ENCODE results near the gene FGF12. TPM values are rescaled to one million over a fixed set of nuclear protein-coding genes. Genes with fewer than 3 reads are reported as not detected.

FGF12 gene
- total and polyA plus RNA-seq, 7 experiments from 2014 or later, result not detected

GRCh38 chr3:192255839-192256238 lies 471.5 kb downstream of the FGF12 start:
- intact Hi-C loops (cut with micrococcal nuclease), result no loop called here
- Mint-ChIP-seq H3K27me3 (peaks cover 0 to 2% (median 0%) of the 10 kb centered on the region in 5 donors), H3K9me3 (peaks cover 0 to 7% (median 0%) of the 10 kb centered on the region in 11 donors), H3K4me3 (no peak overlapping the region), H3K36me3 (no peaks in the 10 kb centered on the region), H3K4me1 (no peaks in the 10 kb centered on the region), H3K27ac (no peak overlapping the region)
- H3K4me3 ChIP-seq (ENCODE audit: low read length), result no peak overlapping the region
- no peaks in the 10 kb centered on the region for H3K36me3 ChIP-seq (ENCODE audit: control insufficient read depth in 2 of 3, insufficient read depth in 3 of 3, low read length in 3 of 3)
- no peak overlapping the region for H3K27ac ChIP-seq (ENCODE audit: low read depth, low read length)
- ATAC-seq (no peak), DNase-seq (no peak)
- H3K27me3 ChIP-seq (ENCODE audit: control insufficient read depth in 2 of 2, insufficient read depth in 2 of 2, low read length in 2 of 2), result no peaks in the 10 kb centered on the region
- ChIA-PET CTCF (no interaction called here), POLR2A (no interaction called here)
- no peaks in the 10 kb centered on the region for H3K9me3 ChIP-seq (ENCODE audit: control insufficient read depth in 2 of 3, low read length in 3 of 3)
- no peaks in the 10 kb centered on the region for H3K4me1 ChIP-seq (ENCODE audit: control insufficient read depth in 2 of 2, insufficient read depth in 2 of 2, low read length in 2 of 2)

- Mint-ChIP-seq H3K27me3 (peaks cover 0 to 2% (median 0%) of the 10 kb centered on the region in 5 donors), H3K36me3 (no peaks in the 10 kb centered on the region), H3K27ac (no peak overlapping the region), H3K4me1 (no peaks in the 10 kb centered on the region), H3K9me3 (peaks cover 0 to 7% (median 0%) of the 10 kb centered on the region in 11 donors), H3K4me3 (no peak overlapping the region)
- Histone ChIP-seq H3K27ac (ENCODE audit: low read depth, low read length) (no peak overlapping the region), H3K4me1 (ENCODE audit: control insufficient read depth in 2 of 2, insufficient read depth in 2 of 2, low read length in 2 of 2) (no peaks in the 10 kb centered on the region), H3K9me3 (ENCODE audit: control insufficient read depth in 2 of 3, low read length in 3 of 3) (no peaks in the 10 kb centered on the region), H3K4me3 (ENCODE audit: low read length) (no peak overlapping the region), H3K27me3 (ENCODE audit: control insufficient read depth in 2 of 2, insufficient read depth in 2 of 2, low read length in 2 of 2) (no peaks in the 10 kb centered on the region), H3K36me3 (ENCODE audit: control insufficient read depth in 2 of 3, insufficient read depth in 3 of 3, low read length in 3 of 3) (no peaks in the 10 kb centered on the region)
- ATAC-seq (no peak), DNase-seq (no peak)
- intact Hi-C loops (cut with micrococcal nuclease), result no loop called here
- CTCF ChIA-PET, result no interaction called here
- POLR2A ChIA-PET, result no interaction called here
Measured at GRCh38 chr3:192253138-192253887, 474.0 kb downstream of the FGF12 start.

- H3K27me3 ChIP-seq (ENCODE audit: control insufficient read depth in 2 of 2, insufficient read depth in 2 of 2, low read length in 2 of 2), result no peaks in the 10 kb centered on the region
- no peaks in the 10 kb centered on the region for H3K9me3 ChIP-seq (ENCODE audit: control insufficient read depth in 2 of 3, low read length in 3 of 3)
- POLR2A ChIA-PET, result no interaction called here
- DNase-seq (no peak), ATAC-seq (no peak)
- Mint-ChIP-seq H3K9me3 (peaks cover 0 to 5% (median 0%) of the 10 kb centered on the region in 11 donors), H3K4me3 (no peak overlapping the region), H3K4me1 (no peaks in the 10 kb centered on the region), H3K36me3 (no peaks in the 10 kb centered on the region), H3K27me3 (peaks cover 0 to 2% (median 0%) of the 10 kb centered on the region in 5 donors), H3K27ac (no peak overlapping the region)
- no peak overlapping the region for H3K27ac ChIP-seq (ENCODE audit: low read depth, low read length)
- no peaks in the 10 kb centered on the region for H3K4me1 ChIP-seq (ENCODE audit: control insufficient read depth in 2 of 2, insufficient read depth in 2 of 2, low read length in 2 of 2)
- H3K4me3 ChIP-seq (ENCODE audit: low read length), result no peak overlapping the region
- no peaks in the 10 kb centered on the region for H3K36me3 ChIP-seq (ENCODE audit: control insufficient read depth in 2 of 3, insufficient read depth in 3 of 3, low read length in 3 of 3)
- intact Hi-C loops (cut with micrococcal nuclease), result no loop called here
- CTCF ChIA-PET, result no interaction called here
Measured at GRCh38 chr3:192249516-192249915, 477.8 kb downstream of the FGF12 start.

GRCh38 chr3:192246847-192247559 lies 480.3 kb downstream of the FGF12 start:
- no peaks in the 10 kb centered on the region for H3K9me3 ChIP-seq (ENCODE audit: control insufficient read depth in 2 of 3, low read length in 3 of 3)
- ChIA-PET POLR2A (no interaction called here), CTCF (no interaction called here)
- intact Hi-C loops (cut with micrococcal nuclease), result no loop called here
- H3K27me3 Mint-ChIP-seq, result no peaks in the 10 kb centered on the region
- H3K4me1 Mint-ChIP-seq, result no peaks in the 10 kb centered on the region
- DNase-seq (no peak), ATAC-seq (no peak)
- H3K4me1 ChIP-seq (ENCODE audit: control insufficient read depth in 2 of 2, insufficient read depth in 2 of 2, low read length in 2 of 2), result no peaks in the 10 kb centered on the region
- no peaks in the 10 kb centered on the region for H3K36me3 ChIP-seq (ENCODE audit: control insufficient read depth in 2 of 3, insufficient read depth in 3 of 3, low read length in 3 of 3)
- H3K27ac ChIP-seq (ENCODE audit: low read depth, low read length), result no peak overlapping the region
- H3K4me3 ChIP-seq (ENCODE audit: low read length), result no peak overlapping the region
- H3K4me3 Mint-ChIP-seq, result no peak overlapping the region
- H3K27me3 ChIP-seq (ENCODE audit: control insufficient read depth in 2 of 2, insufficient read depth in 2 of 2, low read length in 2 of 2), result no peaks in the 10 kb centered on the region
- peaks cover 0 to 2% (median 0%) of the 10 kb centered on the region in 11 donors for H3K9me3 Mint-ChIP-seq
- no peak overlapping the region for H3K27ac Mint-ChIP-seq
- no peaks in the 10 kb centered on the region for H3K36me3 Mint-ChIP-seq

- Histone ChIP-seq H3K27ac (ENCODE audit: low read depth, low read length) (no peak overlapping the region), H3K4me3 (ENCODE audit: low read length) (no peak overlapping the region), H3K36me3 (ENCODE audit: control insufficient read depth in 2 of 3, insufficient read depth in 3 of 3, low read length in 3 of 3) (no peaks in the 10 kb centered on the region), H3K9me3 (ENCODE audit: control insufficient read depth in 2 of 3, low read length in 3 of 3) (no peaks in the 10 kb centered on the region), H3K27me3 (ENCODE audit: control insufficient read depth in 2 of 2, insufficient read depth in 2 of 2, low read length in 2 of 2) (no peaks in the 10 kb centered on the region), H3K4me1 (ENCODE audit: control insufficient read depth in 2 of 2, insufficient read depth in 2 of 2, low read length in 2 of 2) (no peaks in the 10 kb centered on the region)
- Mint-ChIP-seq H3K27ac (no peak overlapping the region), H3K36me3 (no peaks in the 10 kb centered on the region), H3K9me3 (peaks cover 0 to 4% (median 0%) of the 10 kb centered on the region in 11 donors), H3K4me1 (no peaks in the 10 kb centered on the region), H3K4me3 (no peak overlapping the region), H3K27me3 (no peaks in the 10 kb centered on the region)
- ATAC-seq (no peak), DNase-seq (no peak)
- CTCF ChIA-PET, result no interaction called here
- POLR2A ChIA-PET, result no interaction called here
- intact Hi-C loops (cut with micrococcal nuclease), result no loop called here
Measured at GRCh38 chr3:192244591-192244990, 482.8 kb downstream of the FGF12 start.

GRCh38 chr3:192239956-192240355 lies 487.4 kb downstream of the FGF12 start:
- no peaks in the 10 kb centered on the region for H3K27me3 Mint-ChIP-seq
- H3K27ac Mint-ChIP-seq, result no peak overlapping the region
- H3K36me3 ChIP-seq (ENCODE audit: control insufficient read depth in 2 of 3, insufficient read depth in 3 of 3, low read length in 3 of 3), result no peaks in the 10 kb centered on the region
- no peaks in the 10 kb centered on the region for H3K27me3 ChIP-seq (ENCODE audit: control insufficient read depth in 2 of 2, insufficient read depth in 2 of 2, low read length in 2 of 2)
- H3K9me3 Mint-ChIP-seq, result peaks cover 0 to 19% (median 3%) of the 10 kb centered on the region in 11 donors
- no peaks in the 10 kb centered on the region for H3K4me1 Mint-ChIP-seq
- POLR2A ChIA-PET, result no interaction called here
- CTCF ChIA-PET, result no interaction called here
- intact Hi-C loops (cut with micrococcal nuclease), result no loop called here
- DNase-seq (no peak), ATAC-seq (no peak)
- H3K4me3 ChIP-seq (ENCODE audit: low read length), result no peak overlapping the region
- no peaks in the 10 kb centered on the region for H3K9me3 ChIP-seq (ENCODE audit: control insufficient read depth in 2 of 3, low read length in 3 of 3)
- no peak overlapping the region for H3K4me3 Mint-ChIP-seq
- H3K36me3 Mint-ChIP-seq, result no peaks in the 10 kb centered on the region
- H3K27ac ChIP-seq (ENCODE audit: low read depth, low read length), result no peak overlapping the region
- no peaks in the 10 kb centered on the region for H3K4me1 ChIP-seq (ENCODE audit: control insufficient read depth in 2 of 2, insufficient read depth in 2 of 2, low read length in 2 of 2)
